Fibroblast of peridontal ligament (primary cell): ENCODE data around the gene ADPRHL1.
"Not testable (repeated sequence)": the region's sequence is repeated elsewhere in the genome, so short reads cannot be mapped to it uniquely, and the experiment has no call there.

Experiments
- DNase-seq: peaks from one replicate; pipeline ENCODE4 v3.0.0-alpha.2; 2010; ENCODE audit errors: extremely low read depth

Gene ADPRHL1

GRCh38 chr13:113371061-113371460, 82.2 kb downstream of the ADPRHL1 start:
- no peak for DNase-seq

- no peak for DNase-seq
These were observed 83.4 kb downstream of the ADPRHL1 start for GRCh38 chr13:113369881-113370280.

GRCh38 chr13:113369189-113369588, 84.1 kb downstream of the ADPRHL1 start:
- DNase-seq = no peak

GRCh38 chr13:113368353-113368752, 84.9 kb downstream of the ADPRHL1 start:
- not testable (repeated sequence) for DNase-seq

- no peak for DNase-seq
These were observed 85.5 kb downstream of the ADPRHL1 start for GRCh38 chr13:113367771-113368170.

- DNase-seq = no peak
These were observed 86.2 kb downstream of the ADPRHL1 start for GRCh38 chr13:113367020-113367560.

- no peak for DNase-seq
These were observed 87.2 kb downstream of the ADPRHL1 start for GRCh38 chr13:113365971-113366588.

- DNase-seq = no peak
These were observed 87.7 kb downstream of the ADPRHL1 start for GRCh38 chr13:113365583-113365970.

- no peak for DNase-seq
These were observed 88.2 kb downstream of the ADPRHL1 start for GRCh38 chr13:113364901-113365582.

GRCh38 chr13:113364311-113364889, 88.9 kb downstream of the ADPRHL1 start:
- DNase-seq = no peak

- no peak for DNase-seq
These were observed 91.9 kb downstream of the ADPRHL1 start for GRCh38 chr13:113361406-113361805.

- no peak for DNase-seq
These were observed 92.8 kb downstream of the ADPRHL1 start for GRCh38 chr13:113360446-113360845.

- no peak for DNase-seq
These were observed 93.7 kb downstream of the ADPRHL1 start for GRCh38 chr13:113359571-113359970.

- no peak for DNase-seq
These were observed 94.6 kb downstream of the ADPRHL1 start for GRCh38 chr13:113358653-113359190.

GRCh38 chr13:113357529-113357928, 95.8 kb downstream of the ADPRHL1 start:
- DNase-seq = peak; percentile 46

- DNase-seq = no peak
These were observed 96.7 kb downstream of the ADPRHL1 start for GRCh38 chr13:113356596-113356995.

GRCh38 chr13:113355621-113356020, 97.7 kb downstream of the ADPRHL1 start:
- no peak for DNase-seq

GRCh38 chr13:113354831-113355610, 98.3 kb downstream of the ADPRHL1 start:
- no peak for DNase-seq

- DNase-seq = no peak
These were observed 100.0 kb downstream of the ADPRHL1 start for GRCh38 chr13:113353254-113353653.

- no peak for DNase-seq
These were observed 101.7 kb downstream of the ADPRHL1 start for GRCh38 chr13:113351514-113352026.

GRCh38 chr13:113350938-113351335, 102.4 kb downstream of the ADPRHL1 start:
- no peak for DNase-seq
